Memory B cell (primary cell): Measurements from ENCODE around the gene ENOX1.

Source experiments
- ATAC-seq: fragments of 150-1000 bp; cut with Tn5 transposase; 2 replicates; pipeline ENCODE4 v1.10.0; 2021; ENCODE audit warnings: low read depth, mild to moderate bottlenecking, moderate library complexity
- DNase-seq, 2 donors: peaks; one replicate each; pipeline ENCODE4 v3.0.0; 2022; ENCODE audit warnings: low spot score in 2 of 2
- H3K27ac Mint-ChIP-seq: one replicate; pipeline ENCODE4 v1.8.0; 2022; ENCODE audit warnings: mild to moderate bottlenecking, moderate library complexity, mixed read lengths
- H3K27me3 Mint-ChIP-seq: one replicate; pipeline ENCODE4 v1.8.0; 2022; ENCODE audit warnings: mixed read lengths
- H3K36me3 Mint-ChIP-seq: one replicate; pipeline ENCODE4 v1.8.0; 2022; ENCODE audit warnings: mild to moderate bottlenecking, mixed read lengths
- H3K4me1 Mint-ChIP-seq: one replicate; pipeline ENCODE4 v1.8.0; 2022; ENCODE audit warnings: mixed read lengths
- H3K4me3 Mint-ChIP-seq: one replicate; pipeline ENCODE4 v1.8.0; 2022; ENCODE audit warnings: mild to moderate bottlenecking, moderate library complexity, mixed read lengths
- H3K9me3 Mint-ChIP-seq: one replicate; pipeline ENCODE4 v1.8.0; 2022; ENCODE audit warnings: mixed read lengths

ENOX1 gene

DNA sequence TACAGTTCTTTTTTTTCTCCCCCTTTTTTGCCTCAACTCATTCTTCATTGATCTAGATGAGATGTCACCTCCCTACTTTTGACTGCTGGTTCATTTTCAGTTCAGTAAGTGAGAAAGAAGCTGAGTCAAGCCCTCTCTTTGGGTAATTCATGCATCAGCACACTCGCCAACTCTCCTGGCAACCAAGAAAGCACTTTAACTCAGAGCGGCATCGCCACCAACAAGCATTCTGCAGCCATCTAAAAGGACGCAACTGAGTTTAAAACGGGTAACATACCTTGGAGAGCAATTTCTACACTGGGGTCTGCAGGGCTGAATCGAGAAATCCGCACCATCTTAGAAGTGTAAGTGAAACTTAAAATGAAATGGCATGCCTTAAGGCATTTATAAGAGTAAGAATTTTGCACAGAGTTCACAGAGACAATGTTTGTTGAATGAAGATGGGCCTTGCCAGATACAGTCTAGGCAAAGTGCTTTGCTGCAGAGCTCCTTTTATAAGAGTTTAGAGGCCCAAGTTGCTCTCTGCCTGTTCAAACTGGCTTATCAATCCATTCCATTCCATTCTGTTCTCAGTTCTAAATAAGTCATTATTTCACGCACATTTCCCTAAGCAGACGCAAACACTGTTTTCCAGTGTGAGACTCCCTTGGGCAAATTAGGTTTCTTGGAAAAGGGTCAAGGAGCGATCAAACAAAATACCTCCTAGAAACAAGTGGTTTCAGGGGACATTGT is 338.0 kb downstream of the ENOX1 start:
- Mint-ChIP-seq H3K27me3 (peaks cover 4% of the 10 kb centered on the region), H3K4me1 (no peaks in the 10 kb centered on the region), H3K36me3 (no peaks in the 10 kb centered on the region), H3K9me3 (no peaks in the 10 kb centered on the region), H3K4me3 (no peak overlapping the region), H3K27ac (no peak overlapping the region)
- ATAC-seq (no peak), DNase-seq (no peak)

DNA sequence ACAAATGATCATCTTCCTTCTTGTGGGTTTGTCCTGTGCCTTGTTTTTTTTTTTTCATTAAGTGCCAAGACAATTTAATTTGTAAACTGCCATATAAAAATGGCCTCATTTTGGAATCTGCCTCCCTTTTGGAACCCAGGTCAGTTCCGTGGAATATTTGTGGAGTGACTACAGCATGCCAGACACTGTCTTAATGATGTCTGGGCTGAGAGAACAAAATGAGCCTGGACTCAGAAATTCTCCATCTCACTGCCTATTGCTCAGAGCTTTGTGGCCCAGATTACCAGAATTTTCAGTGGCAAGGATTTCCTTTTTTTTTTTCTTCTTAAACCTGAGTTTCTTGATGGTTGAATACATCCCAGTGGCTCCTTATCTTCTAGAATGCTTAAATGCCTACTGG is 340.6 kb downstream of the ENOX1 start:
- no peak overlapping the region for H3K27ac Mint-ChIP-seq
- no peaks in the 10 kb centered on the region for H3K4me1 Mint-ChIP-seq
- DNase-seq (no peak), ATAC-seq (no peak)
- H3K4me3 Mint-ChIP-seq = no peak overlapping the region
- H3K36me3 Mint-ChIP-seq = no peaks in the 10 kb centered on the region
- peaks cover 7% of the 10 kb centered on the region for H3K27me3 Mint-ChIP-seq
- no peaks in the 10 kb centered on the region for H3K9me3 Mint-ChIP-seq

- H3K9me3 Mint-ChIP-seq = no peaks in the 10 kb centered on the region
- H3K4me1 Mint-ChIP-seq = no peaks in the 10 kb centered on the region
- ATAC-seq (no peak), DNase-seq (no peak)
- H3K36me3 Mint-ChIP-seq = no peaks in the 10 kb centered on the region
- no peak overlapping the region for H3K27ac Mint-ChIP-seq
- no peak overlapping the region for H3K4me3 Mint-ChIP-seq
- peaks cover 7% of the 10 kb centered on the region for H3K27me3 Mint-ChIP-seq
These were observed 341.1 kb downstream of the ENOX1 start for GRCh38 chr13:43445668-43446067.

GRCh38 chr13:43444081-43444480 is 342.7 kb downstream of the ENOX1 start:
- H3K36me3 Mint-ChIP-seq = no peaks in the 10 kb centered on the region
- no peak overlapping the region for H3K27ac Mint-ChIP-seq
- H3K4me3 Mint-ChIP-seq = no peak overlapping the region
- ATAC-seq (no peak), DNase-seq (no peak)
- peaks cover 7% of the 10 kb centered on the region for H3K27me3 Mint-ChIP-seq
- no peaks in the 10 kb centered on the region for H3K4me1 Mint-ChIP-seq
- H3K9me3 Mint-ChIP-seq = no peaks in the 10 kb centered on the region

- H3K9me3 Mint-ChIP-seq = no peaks in the 10 kb centered on the region
- H3K27me3 Mint-ChIP-seq = peaks cover 7% of the 10 kb centered on the region
- no peaks in the 10 kb centered on the region for H3K36me3 Mint-ChIP-seq
- no peak overlapping the region for H3K27ac Mint-ChIP-seq
- no peak overlapping the region for H3K4me3 Mint-ChIP-seq
- H3K4me1 Mint-ChIP-seq = no peaks in the 10 kb centered on the region
- DNase-seq (no peak), ATAC-seq (no peak)
These were observed 344.8 kb downstream of the ENOX1 start for GRCh38 chr13:43441899-43442499.

- Mint-ChIP-seq H3K27me3 (peaks cover 4% of the 10 kb centered on the region), H3K27ac (no peak overlapping the region), H3K4me1 (no peaks in the 10 kb centered on the region), H3K4me3 (no peak overlapping the region), H3K9me3 (no peaks in the 10 kb centered on the region), H3K36me3 (no peaks in the 10 kb centered on the region)
- no peak for ATAC-seq
- DNase-seq = no peak
These were observed 345.3 kb downstream of the ENOX1 start for GRCh38 chr13:43441464-43441863.

- Mint-ChIP-seq H3K4me3 (no peak overlapping the region), H3K9me3 (no peaks in the 10 kb centered on the region), H3K4me1 (no peaks in the 10 kb centered on the region)
These were observed 352.6 kb downstream of the ENOX1 start for GRCh38 chr13:43434191-43434590.

GRCh38 chr13:43433691-43434141 is 353.1 kb downstream of the ENOX1 start:
- Mint-ChIP-seq H3K27me3 (peaks cover 4% of the 10 kb centered on the region), H3K9me3 (no peaks in the 10 kb centered on the region), H3K4me1 (no peaks in the 10 kb centered on the region), H3K4me3 (no peak overlapping the region), H3K36me3 (no peaks in the 10 kb centered on the region), H3K27ac (no peak overlapping the region)
- DNase-seq (no peak), ATAC-seq (no peak)

More at GRCh38 chr13:43434191-43434590, 352.6 kb downstream of the ENOX1 start:
- DNase-seq (no peak), ATAC-seq (no peak)
- Mint-ChIP-seq H3K27ac (no peak overlapping the region), H3K36me3 (no peaks in the 10 kb centered on the region), H3K27me3 (peaks cover 4% of the 10 kb centered on the region)

- no peaks in the 10 kb centered on the region for H3K4me1 Mint-ChIP-seq
- peaks cover 4% of the 10 kb centered on the region for H3K27me3 Mint-ChIP-seq
These were observed 353.8 kb downstream of the ENOX1 start for GRCh38 chr13:43432958-43433357.

DNA sequence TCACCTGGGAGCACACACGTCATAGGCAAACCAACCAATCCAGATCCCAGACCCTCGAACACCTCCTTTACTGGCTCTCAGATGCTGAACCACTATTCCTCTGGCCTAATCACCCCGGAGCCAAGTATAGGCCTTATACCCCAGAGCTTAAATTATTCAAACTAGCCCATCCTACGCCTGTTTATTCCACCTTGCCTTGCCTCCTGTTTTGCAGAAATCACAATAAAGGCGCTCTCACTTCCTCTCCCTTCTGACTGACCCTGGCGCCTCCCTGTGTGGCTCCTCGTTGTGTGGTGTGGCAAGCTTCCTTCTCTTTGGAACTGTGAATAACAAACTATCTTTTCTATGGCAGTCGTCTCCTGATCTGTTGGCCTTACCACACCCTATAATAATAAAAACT is 354.9 kb downstream of the ENOX1 start:
- Mint-ChIP-seq H3K27me3 (peaks cover 4% of the 10 kb centered on the region), H3K4me1 (no peaks in the 10 kb centered on the region), H3K4me3 (no peak overlapping the region), H3K27ac (no peak overlapping the region), H3K9me3 (no peaks in the 10 kb centered on the region), H3K36me3 (no peaks in the 10 kb centered on the region)
- DNase-seq (no peak), ATAC-seq (no peak)

More at GRCh38 chr13:43432958-43433357, 353.8 kb downstream of the ENOX1 start:
- Mint-ChIP-seq H3K4me3 (no peak overlapping the region), H3K9me3 (no peaks in the 10 kb centered on the region), H3K27ac (no peak overlapping the region), H3K36me3 (no peaks in the 10 kb centered on the region)
- ATAC-seq (no peak), DNase-seq (no peak)

GRCh38 chr13:43431290-43431716 is 355.5 kb downstream of the ENOX1 start:
- H3K4me1 Mint-ChIP-seq = no peaks in the 10 kb centered on the region
- H3K27ac Mint-ChIP-seq = no peak overlapping the region
- no peak overlapping the region for H3K4me3 Mint-ChIP-seq
- H3K27me3 Mint-ChIP-seq = peaks cover 4% of the 10 kb centered on the region
- ATAC-seq (no peak), DNase-seq (no peak)
- H3K9me3 Mint-ChIP-seq = no peaks in the 10 kb centered on the region
- no peaks in the 10 kb centered on the region for H3K36me3 Mint-ChIP-seq

DNA sequence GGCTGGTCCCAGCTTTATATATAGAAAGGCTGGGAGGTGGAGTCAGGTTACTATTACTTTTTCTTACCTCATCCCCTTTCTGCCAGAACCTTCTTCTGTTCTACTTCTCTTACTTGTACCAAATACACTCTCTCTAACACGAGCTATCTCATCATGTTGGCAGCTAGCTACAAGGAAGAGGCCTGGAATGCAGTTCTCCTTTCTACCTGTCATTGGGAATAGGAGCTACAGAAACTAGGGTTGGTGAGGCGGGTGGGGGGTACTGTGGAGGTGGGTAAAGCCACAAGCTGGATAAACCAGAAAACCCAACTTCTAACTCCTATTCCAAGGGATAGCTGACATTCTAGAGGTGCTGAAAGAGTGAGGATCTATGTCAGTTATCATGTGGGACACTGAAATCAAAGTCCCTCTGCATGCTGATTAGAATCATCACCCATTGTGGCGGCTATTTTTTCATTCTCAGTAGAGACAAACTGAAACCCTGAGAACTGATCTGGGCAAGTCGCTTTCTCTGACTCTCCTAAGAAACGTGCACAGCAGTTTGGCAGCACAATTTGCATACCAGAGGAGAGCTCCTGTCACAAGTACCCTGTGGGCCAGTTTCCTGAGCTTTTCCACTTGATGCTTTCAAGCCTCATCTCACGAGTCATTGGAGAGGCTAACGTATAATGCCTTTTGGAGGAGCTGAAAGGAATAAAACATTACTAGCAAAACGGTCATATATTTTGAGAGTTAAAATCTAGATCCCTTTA is 358.1 kb downstream of the ENOX1 start:
- ATAC-seq (no peak), DNase-seq (no peak)
- H3K4me3 Mint-ChIP-seq = no peak overlapping the region
- no peaks in the 10 kb centered on the region for H3K4me1 Mint-ChIP-seq
- no peaks in the 10 kb centered on the region for H3K9me3 Mint-ChIP-seq
- H3K36me3 Mint-ChIP-seq = no peaks in the 10 kb centered on the region
- H3K27ac Mint-ChIP-seq = no peak overlapping the region
- peaks cover 3% of the 10 kb centered on the region for H3K27me3 Mint-ChIP-seq

GRCh38 chr13:43426355-43426754 is 360.4 kb downstream of the ENOX1 start:
- no peak for DNase-seq
- no peak overlapping the region for H3K4me3 Mint-ChIP-seq
- no peak overlapping the region for H3K27ac Mint-ChIP-seq
- no peaks in the 10 kb centered on the region for H3K9me3 Mint-ChIP-seq
- H3K36me3 Mint-ChIP-seq = no peaks in the 10 kb centered on the region
- no peak for ATAC-seq
- no peaks in the 10 kb centered on the region for H3K4me1 Mint-ChIP-seq
- H3K27me3 Mint-ChIP-seq = peaks cover 3% of the 10 kb centered on the region

GRCh38 chr13:43425234-43425633 is 361.5 kb downstream of the ENOX1 start:
- Mint-ChIP-seq H3K27me3 (peaks cover 3% of the 10 kb centered on the region), H3K9me3 (peaks cover 2% of the 10 kb centered on the region), H3K27ac (no peak overlapping the region), H3K4me3 (no peak overlapping the region), H3K4me1 (no peaks in the 10 kb centered on the region), H3K36me3 (no peaks in the 10 kb centered on the region)
- ATAC-seq = no peak
- DNase-seq = no peak
